ENCODE data around the gene RADIL. TPM values are rescaled to one million over a fixed set of nuclear protein-coding genes. Genes with fewer than 3 reads are reported as not detected.

Gene RADIL
- polyA plus RNA-seq, 6 donors from 2014 or later: 0.04 TPM; not detected in 5

GRCh38 chr7:4825081-4825480 is 58.4 kb downstream of the RADIL start:
- ATAC-seq (ENCODE audit: low read depth in 2 of 2) (no peak), DNase-seq (no peak)
- Mint-ChIP-seq H3K27ac (peak overlapping the region in 1 of 6 donors; percentile 32), H3K27me3 (peaks cover 6 to 15% (median 7%) of the 10 kb centered on the region in 3 donors), H3K4me1 (peaks cover 0 to 3% (median 2%) of the 10 kb centered on the region in 3 donors), H3K9me3 (peaks cover 0 to 2% (median 0%) of the 10 kb centered on the region in 7 donors), H3K36me3 (no peaks in the 10 kb centered on the region), H3K4me3 (no peak overlapping the region)

GRCh38 chr7:4824120-4824775 is 59.3 kb downstream of the RADIL start:
- H3K4me1 Mint-ChIP-seq: peaks cover 0 to 3% (median 0%) of the 10 kb centered on the region in 3 donors
- H3K27me3 Mint-ChIP-seq: peaks cover 6 to 23% (median 7%) of the 10 kb centered on the region in 3 donors
- no peak overlapping the region for H3K27ac Mint-ChIP-seq
- no peaks in the 10 kb centered on the region for H3K36me3 Mint-ChIP-seq
- H3K4me3 Mint-ChIP-seq: no peak overlapping the region
- H3K9me3 Mint-ChIP-seq: no peaks in the 10 kb centered on the region
- DNase-seq: no peak
- no peak for ATAC-seq (ENCODE audit: low read depth in 2 of 2)

- H3K9me3 Mint-ChIP-seq: no peaks in the 10 kb centered on the region
- no peak for DNase-seq
- peaks cover 6 to 30% (median 7%) of the 10 kb centered on the region in 3 donors for H3K27me3 Mint-ChIP-seq
- no peak for ATAC-seq (ENCODE audit: low read depth in 2 of 2)
- no peak overlapping the region for H3K27ac Mint-ChIP-seq
- H3K4me1 Mint-ChIP-seq: peaks cover 0 to 3% (median 0%) of the 10 kb centered on the region in 3 donors
- no peak overlapping the region for H3K4me3 Mint-ChIP-seq
- no peaks in the 10 kb centered on the region for H3K36me3 Mint-ChIP-seq
These were observed 59.9 kb downstream of the RADIL start for GRCh38 chr7:4823441-4824119.

- DNase-seq (no peak), ATAC-seq (ENCODE audit: low read depth in 2 of 2) (no peak)
- Mint-ChIP-seq H3K27me3 (peaks cover 6 to 34% (median 7%) of the 10 kb centered on the region in 3 donors), H3K9me3 (no peaks in the 10 kb centered on the region), H3K27ac (no peak overlapping the region), H3K4me3 (no peak overlapping the region), H3K36me3 (no peaks in the 10 kb centered on the region), H3K4me1 (peaks cover 0 to 3% (median 0%) of the 10 kb centered on the region in 3 donors)
These were observed 60.8 kb downstream of the RADIL start for GRCh38 chr7:4822677-4823076.

- ATAC-seq (ENCODE audit: low read depth in 2 of 2) (no peak), DNase-seq (no peak)
- Mint-ChIP-seq H3K36me3 (no peaks in the 10 kb centered on the region), H3K27me3 (peaks cover 6 to 47% (median 7%) of the 10 kb centered on the region in 3 donors), H3K4me3 (no peak overlapping the region), H3K4me1 (peaks cover 0 to 3% (median 0%) of the 10 kb centered on the region in 3 donors), H3K9me3 (no peaks in the 10 kb centered on the region), H3K27ac (no peak overlapping the region)
These were observed 62.5 kb downstream of the RADIL start for GRCh38 chr7:4820967-4821471.

GRCh38 chr7:4820405-4820966 is 63.0 kb downstream of the RADIL start:
- ATAC-seq (ENCODE audit: low read depth in 2 of 2) (no peak), DNase-seq (no peak)
- H3K27me3 Mint-ChIP-seq: peaks cover 6 to 50% (median 6%) of the 10 kb centered on the region in 3 donors
- no peak overlapping the region for H3K4me3 Mint-ChIP-seq
- H3K9me3 Mint-ChIP-seq: no peaks in the 10 kb centered on the region
- peaks cover 0 to 3% (median 0%) of the 10 kb centered on the region in 3 donors for H3K4me1 Mint-ChIP-seq
- H3K36me3 Mint-ChIP-seq: no peaks in the 10 kb centered on the region
- no peak overlapping the region for H3K27ac Mint-ChIP-seq

- Mint-ChIP-seq H3K27ac (no peak overlapping the region), H3K36me3 (no peaks in the 10 kb centered on the region), H3K9me3 (no peaks in the 10 kb centered on the region), H3K27me3 (peaks cover 3 to 53% (median 6%) of the 10 kb centered on the region in 3 donors), H3K4me3 (no peak overlapping the region), H3K4me1 (no peaks in the 10 kb centered on the region)
- no peak for ATAC-seq (ENCODE audit: low read depth in 2 of 2)
- DNase-seq: no peak
These were observed 63.7 kb downstream of the RADIL start for GRCh38 chr7:4819560-4820404.

- H3K4me1 Mint-ChIP-seq: no peaks in the 10 kb centered on the region
- H3K9me3 Mint-ChIP-seq: peaks cover 0 to 3% (median 0%) of the 10 kb centered on the region in 7 donors
- DNase-seq (no peak), ATAC-seq (ENCODE audit: low read depth in 2 of 2) (no peak)
- peaks cover 0 to 5% of the 10 kb centered on the region in 2 donors for H3K36me3 Mint-ChIP-seq
- H3K27ac Mint-ChIP-seq: no peak overlapping the region
- H3K27me3 Mint-ChIP-seq: peaks cover 6 to 63% (median 18%) of the 10 kb centered on the region in 3 donors
- H3K4me3 Mint-ChIP-seq: no peak overlapping the region
These were observed 65.3 kb downstream of the RADIL start for GRCh38 chr7:4818000-4818794.

GRCh38 chr7:4817178-4817901 is 66.2 kb downstream of the RADIL start:
- Mint-ChIP-seq H3K4me1 (no peaks in the 10 kb centered on the region), H3K4me3 (no peak overlapping the region), H3K27me3 (peaks cover 5 to 71% (median 26%) of the 10 kb centered on the region in 3 donors), H3K36me3 (peaks cover 0 to 13% of the 10 kb centered on the region in 2 donors), H3K9me3 (peaks cover 0 to 5% (median 1%) of the 10 kb centered on the region in 7 donors), H3K27ac (no peak overlapping the region)
- DNase-seq (no peak), ATAC-seq (ENCODE audit: low read depth in 2 of 2) (no peak)

- peaks cover 0 to 14% of the 10 kb centered on the region in 2 donors for H3K36me3 Mint-ChIP-seq
- no peak overlapping the region for H3K4me3 Mint-ChIP-seq
- no peaks in the 10 kb centered on the region for H3K4me1 Mint-ChIP-seq
- H3K27me3 Mint-ChIP-seq: peaks cover 5 to 65% (median 28%) of the 10 kb centered on the region in 3 donors
- no peak for ATAC-seq (ENCODE audit: low read depth in 2 of 2)
- no peak for DNase-seq
- peaks cover 0 to 5% (median 1%) of the 10 kb centered on the region in 7 donors for H3K9me3 Mint-ChIP-seq
- no peak overlapping the region for H3K27ac Mint-ChIP-seq
These were observed 67.0 kb downstream of the RADIL start for GRCh38 chr7:4816419-4817080.

- Mint-ChIP-seq H3K4me3 (no peak overlapping the region), H3K27ac (no peak overlapping the region), H3K27me3 (peaks cover 5 to 62% (median 28%) of the 10 kb centered on the region in 3 donors), H3K4me1 (no peaks in the 10 kb centered on the region), H3K36me3 (peaks cover 0 to 14% of the 10 kb centered on the region in 2 donors), H3K9me3 (peaks cover 0 to 5% (median 1%) of the 10 kb centered on the region in 7 donors)
- DNase-seq (no peak), ATAC-seq (ENCODE audit: low read depth in 2 of 2) (no peak)
These were observed 67.7 kb downstream of the RADIL start for GRCh38 chr7:4815609-4816418.
